GM21717 (cell line): ENCODE measurements around the gene MRPL49.
A peak's percentile ranks its signal among the peaks of the same experiment; 100 is the strongest.
"Not testable (repeated sequence)": the region's sequence is repeated elsewhere in the genome, so short reads cannot be mapped to it uniquely, and the experiment has no call there.

Experiments used
- ATAC-seq: cut with Tn5 transposase; IDR thresholded peaks from one replicate; pipeline ENCODE4 v1.9.1; 2021; ENCODE audit warnings: mild to moderate bottlenecking, moderate library complexity; ENCODE audit not compliant: unreplicated experiment

The MRPL49 gene

GRCh38 chr11:65117206-65118096 is 4.7 kb upstream of the MRPL49 start, which contains the start of gene ZNHIT2:
Gene ZNHIT2 (minus strand): TSS chr11:65117701. CDS start chr11:65117653, 48 bp downstream.
- peak; percentile 42 for ATAC-seq

- no peak for ATAC-seq
These were observed 3.9 kb upstream of the MRPL49 start for GRCh38 chr11:65118097-65118837.

- not testable (repeated sequence) for ATAC-seq
These were observed 3.0 kb upstream of the MRPL49 start for GRCh38 chr11:65118891-65119669.

GRCh38 chr11:65119670-65119995 is 2.5 kb upstream of the MRPL49 start:
- ATAC-seq = no peak

GRCh38 chr11:65120831-65121230 is 1.3 kb upstream of the MRPL49 start:
- ATAC-seq = no peak

- no peak for ATAC-seq
These were observed 665 bp upstream of the MRPL49 start for GRCh38 chr11:65121447-65121864.

- no peak for ATAC-seq
These were observed 2.5 kb downstream of the MRPL49 start for GRCh38 chr11:65124480-65125196.

- no peak for ATAC-seq
These were observed 3.3 kb downstream of the MRPL49 start for GRCh38 chr11:65125197-65126056.

- no peak for ATAC-seq
These were observed 4.6 kb downstream of the MRPL49 start for GRCh38 chr11:65126624-65127274.

GRCh38 chr11:65127473-65128181 is 5.5 kb downstream of the MRPL49 start:
- ATAC-seq = no peak

GRCh38 chr11:65128182-65129145 is 6.3 kb downstream of the MRPL49 start:
- no peak for ATAC-seq

- ATAC-seq = no peak
These were observed 7.7 kb downstream of the MRPL49 start for GRCh38 chr11:65129649-65130441.

- ATAC-seq = no peak
These were observed 8.7 kb downstream of the MRPL49 start for GRCh38 chr11:65130631-65131416.

GRCh38 chr11:65131417-65131776 is 9.3 kb downstream of the MRPL49 start:
- no peak for ATAC-seq

- ATAC-seq = no peak
These were observed 9.7 kb downstream of the MRPL49 start for GRCh38 chr11:65131895-65132237.
